Measurements from ENCODE around the gene NDUFB4.
"Not testable (repeated sequence)": the region's sequence is repeated elsewhere in the genome, so short reads cannot be mapped to it uniquely, and the experiment has no call there.

The NDUFB4 gene

DNA sequence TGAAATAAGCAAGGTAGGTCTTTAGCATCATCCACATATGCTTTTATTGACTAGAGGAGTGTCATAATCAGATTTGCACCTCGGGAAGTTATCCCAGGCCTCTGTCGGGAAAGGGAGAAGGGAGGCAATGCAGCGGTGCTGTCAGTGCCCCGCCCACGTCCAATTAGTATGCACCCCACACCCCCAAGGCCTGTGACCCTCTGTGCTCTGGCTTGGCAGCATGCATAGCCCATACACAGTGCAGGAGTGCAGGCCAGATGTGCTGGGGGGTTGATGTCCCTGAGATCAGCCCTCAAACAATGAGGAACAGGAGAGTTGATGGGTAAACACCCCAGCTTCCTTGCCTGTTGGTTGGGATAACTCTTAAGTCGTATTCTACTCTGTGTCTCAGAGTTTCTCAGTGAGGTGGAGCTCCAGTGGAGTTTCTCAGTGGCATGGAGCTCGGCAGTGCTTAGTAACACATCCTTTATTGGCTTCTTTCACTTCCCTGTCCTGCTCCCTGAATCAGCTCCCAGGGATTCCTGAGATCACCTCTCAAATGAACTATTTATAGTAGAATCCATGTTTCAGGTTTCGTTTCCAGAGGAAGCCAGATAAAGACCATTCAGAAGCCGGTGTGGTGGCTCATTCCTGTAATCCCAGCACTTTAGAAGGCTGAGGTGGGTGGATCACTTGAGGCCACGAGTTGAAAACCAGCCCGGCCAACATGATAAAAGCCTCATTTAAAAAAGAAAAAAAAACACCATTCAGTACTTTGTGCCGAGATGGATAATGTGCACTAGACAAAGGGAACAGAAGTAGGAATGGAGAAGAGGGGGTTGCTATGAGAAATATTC lies 26.7 kb upstream of the NDUFB4 start:
- no peak for DNase-seq (ENCODE audit: low read depth, low spot score)

DNA sequence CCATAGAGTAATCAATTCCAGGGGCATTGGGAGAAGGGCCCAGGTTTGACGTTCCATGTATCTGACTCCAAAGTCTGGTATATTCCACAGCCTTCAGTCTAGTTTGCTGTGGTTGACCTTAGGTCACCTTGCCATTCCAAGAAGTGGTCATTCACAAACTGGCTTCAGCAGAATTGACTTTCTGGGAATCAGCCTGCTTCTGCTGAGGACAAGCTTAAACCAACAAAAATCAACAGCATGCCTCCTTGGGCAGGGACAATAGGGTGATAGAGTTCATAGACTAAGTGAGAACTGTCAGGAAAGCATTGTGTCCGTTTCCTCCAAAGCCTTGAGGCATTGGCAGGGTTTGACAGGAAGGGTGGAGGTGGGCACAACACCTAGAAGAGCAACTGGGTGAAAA lies 24.1 kb upstream of the NDUFB4 start:
- DNase-seq (ENCODE audit: low read depth, low spot score) = no peak

DNA sequence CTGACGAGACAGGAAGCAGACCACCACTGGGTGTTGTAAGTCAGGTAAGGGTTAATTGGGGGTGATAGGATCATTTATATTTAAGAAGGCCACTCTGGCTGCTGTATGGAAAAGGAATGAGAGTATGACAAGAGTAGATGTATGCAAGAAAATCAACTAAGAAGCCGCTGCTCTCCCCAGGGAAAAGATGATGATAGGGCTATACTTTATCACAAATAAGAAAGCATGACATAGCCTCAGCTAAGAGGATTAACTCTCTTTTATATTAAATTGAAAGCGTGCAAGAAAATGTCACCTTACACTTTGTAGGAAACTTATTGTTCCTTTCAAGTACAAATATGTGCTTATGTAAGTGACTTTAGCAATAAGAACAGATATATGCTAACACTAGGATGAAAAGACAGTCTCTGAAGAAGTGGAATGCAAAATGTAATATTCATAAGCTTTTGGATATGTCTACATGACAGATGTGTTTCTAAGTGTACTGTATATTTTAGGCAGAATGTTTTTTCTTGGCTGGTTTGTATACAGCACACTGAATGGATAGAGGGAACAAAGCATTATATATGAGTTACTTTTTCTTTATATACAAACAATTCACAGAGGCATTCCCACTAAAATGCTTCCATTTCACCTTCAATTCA lies 8.7 kb upstream of the NDUFB4 start:
- DNase-seq (ENCODE audit: low read depth, low spot score) = no peak

DNA sequence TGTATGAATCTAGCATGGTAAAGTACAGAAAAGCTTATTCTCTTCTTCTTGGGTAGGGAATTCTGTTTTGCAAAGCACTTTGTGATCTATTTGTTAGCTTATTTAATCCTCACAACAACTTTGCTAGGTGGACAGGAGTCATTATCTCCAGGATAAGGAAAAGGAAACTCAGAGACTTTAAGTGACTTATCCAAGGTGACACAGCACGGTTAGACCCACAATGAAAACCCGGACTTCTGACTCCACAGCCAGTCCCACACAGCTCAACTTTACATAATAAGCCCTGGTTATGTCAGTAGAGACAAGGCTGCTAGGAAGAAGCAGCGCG lies 384 bp upstream of the NDUFB4 start:
- DNase-seq (ENCODE audit: low read depth, low spot score) = no peak

DNA sequence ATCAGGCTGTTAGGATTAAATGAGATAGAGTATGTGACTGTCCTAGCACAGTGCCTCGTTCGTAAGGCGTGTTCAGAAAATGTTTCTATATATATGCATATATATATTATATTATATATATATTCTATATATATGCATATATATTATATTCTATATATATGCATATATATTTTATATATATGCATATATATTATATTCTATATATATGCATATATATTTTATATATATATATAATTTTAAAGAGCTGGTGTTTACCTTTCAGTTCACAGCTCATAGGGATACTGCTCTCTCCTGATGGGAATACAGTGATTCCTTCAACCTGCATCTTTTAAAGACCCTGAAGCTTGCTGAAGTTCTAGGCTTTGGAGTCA lies 702 bp downstream of the NDUFB4 start:
- DNase-seq (ENCODE audit: low read depth, low spot score) = no peak

DNA sequence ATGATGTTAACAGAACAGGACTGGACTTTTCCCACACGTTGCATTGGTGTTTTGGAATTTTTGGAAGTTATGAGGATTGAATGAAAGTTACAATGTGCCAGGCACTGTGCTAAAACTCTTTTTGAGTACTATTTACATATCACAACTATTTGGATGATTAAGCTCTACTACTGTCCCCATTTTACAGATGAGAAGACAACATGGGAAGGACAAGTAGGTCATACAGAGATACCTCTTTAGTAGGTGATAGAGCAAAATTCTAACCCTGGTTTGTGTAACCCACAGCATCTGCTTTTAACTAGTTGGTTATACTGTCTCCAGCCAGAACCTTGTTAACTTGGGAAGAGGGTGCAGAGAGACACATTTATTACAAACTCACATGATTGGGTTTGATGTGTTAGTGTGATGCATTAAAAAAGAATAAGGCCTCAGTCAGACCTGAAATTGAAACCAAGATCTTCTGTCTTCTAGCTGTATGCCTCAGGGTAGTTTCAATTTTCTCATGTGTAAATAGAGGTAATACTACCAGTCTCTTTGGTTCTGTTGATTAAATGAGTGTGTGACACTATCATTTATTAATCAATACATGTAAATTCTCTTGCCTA lies 1.4 kb downstream of the NDUFB4 start:
- DNase-seq (ENCODE audit: low read depth, low spot score) = no peak

DNA sequence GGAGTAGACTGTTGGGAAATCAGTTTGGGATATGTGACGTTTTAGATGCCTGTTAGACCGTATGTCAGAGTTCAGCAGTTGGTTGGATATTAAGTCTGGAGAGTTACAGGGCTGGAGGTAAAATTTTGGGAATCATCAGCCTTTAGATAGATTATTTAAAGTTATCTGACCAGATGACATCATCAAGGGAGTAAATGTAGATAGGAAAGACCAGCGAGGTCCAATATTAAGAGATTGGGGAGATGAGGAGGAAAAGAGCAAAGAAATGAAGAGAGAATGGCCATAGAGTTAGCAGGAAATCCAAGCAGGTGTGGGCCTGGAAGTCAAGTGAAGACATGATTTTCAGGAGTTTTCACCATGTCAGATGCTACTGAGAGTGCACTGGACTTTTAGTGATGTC lies 3.1 kb downstream of the NDUFB4 start:
- DNase-seq (ENCODE audit: low read depth, low spot score) = no peak

DNA sequence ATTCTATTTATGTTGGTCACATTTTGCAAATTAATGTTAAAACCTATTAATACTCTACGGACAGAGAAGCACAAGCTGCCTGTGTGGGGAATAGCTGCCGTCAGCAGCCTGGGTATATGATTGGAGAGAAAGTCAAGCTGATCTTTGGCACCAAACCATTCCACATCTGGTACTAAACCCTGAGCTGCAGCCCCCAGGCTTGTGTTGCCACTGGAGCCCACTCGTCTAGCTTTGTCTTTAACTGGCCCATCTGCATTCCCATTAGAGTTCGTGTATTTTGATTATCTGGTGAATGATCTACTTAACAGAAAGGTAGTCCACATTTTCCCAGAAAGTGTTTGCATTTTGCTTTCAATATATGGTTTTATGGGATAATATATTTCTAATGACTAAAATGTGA lies 5.4 kb downstream of the NDUFB4 start:
- DNase-seq (ENCODE audit: low read depth, low spot score) = no peak

DNA sequence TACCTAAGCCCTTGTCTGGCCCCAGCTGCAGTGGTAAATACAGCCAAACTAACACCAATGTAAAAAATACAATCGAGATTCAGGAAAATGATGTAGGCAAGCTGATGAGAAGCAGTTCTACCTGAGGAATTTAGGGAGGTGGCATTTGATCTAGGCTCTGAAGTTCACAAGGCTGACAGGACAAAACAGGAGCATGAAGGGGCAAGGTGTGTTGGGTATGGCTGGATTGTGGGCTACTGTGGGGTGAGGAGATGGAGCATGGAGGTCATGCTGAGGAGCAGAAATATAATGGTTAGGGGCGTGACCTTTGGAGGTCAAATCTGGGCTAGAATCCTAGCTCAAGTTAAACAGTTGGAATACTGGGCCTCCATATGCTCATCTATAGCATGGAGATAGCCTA lies 6.5 kb downstream of the NDUFB4 start:
- DNase-seq (ENCODE audit: low read depth, low spot score) = no peak

DNA sequence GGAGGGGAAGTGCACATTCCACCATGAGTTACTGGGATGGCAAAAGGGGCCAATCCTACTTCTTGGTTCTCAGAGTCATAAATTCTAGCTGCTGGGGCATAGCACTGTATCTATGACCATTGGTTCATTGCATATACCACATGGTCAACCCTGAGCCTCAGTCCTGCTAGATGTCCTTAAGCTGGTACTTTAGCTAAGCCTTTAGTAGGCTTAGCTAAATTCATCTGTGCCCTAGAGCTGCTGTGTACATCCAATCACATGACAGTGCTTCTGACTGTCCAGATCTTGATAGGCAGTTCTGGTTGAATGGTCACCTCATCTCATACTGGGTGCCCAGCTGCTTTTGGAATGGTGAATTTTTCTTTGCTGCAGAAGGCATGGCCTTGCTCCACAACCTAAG lies 8.2 kb downstream of the NDUFB4 start:
- DNase-seq (ENCODE audit: low read depth, low spot score) = no peak

DNA sequence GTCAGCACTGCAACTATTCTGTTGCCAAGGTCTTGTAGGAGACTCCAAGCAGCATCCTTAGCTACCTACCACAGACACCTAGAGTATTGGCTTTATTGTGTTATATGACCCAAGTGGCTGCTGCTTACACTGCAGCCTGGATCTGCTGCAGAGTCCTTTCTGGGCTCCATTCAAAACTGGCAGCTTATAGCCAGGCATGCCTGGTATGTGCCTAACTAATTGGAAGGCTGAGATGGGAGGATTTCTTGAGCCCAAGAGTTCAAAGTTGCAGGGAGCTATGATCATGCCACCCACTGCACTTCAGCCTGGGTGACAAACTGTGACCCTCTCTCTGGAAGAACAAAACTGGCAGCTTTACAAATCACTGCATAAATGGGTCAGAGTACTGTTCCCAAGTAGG lies 8.6 kb downstream of the NDUFB4 start:
- no peak for DNase-seq (ENCODE audit: low read depth, low spot score)

DNA sequence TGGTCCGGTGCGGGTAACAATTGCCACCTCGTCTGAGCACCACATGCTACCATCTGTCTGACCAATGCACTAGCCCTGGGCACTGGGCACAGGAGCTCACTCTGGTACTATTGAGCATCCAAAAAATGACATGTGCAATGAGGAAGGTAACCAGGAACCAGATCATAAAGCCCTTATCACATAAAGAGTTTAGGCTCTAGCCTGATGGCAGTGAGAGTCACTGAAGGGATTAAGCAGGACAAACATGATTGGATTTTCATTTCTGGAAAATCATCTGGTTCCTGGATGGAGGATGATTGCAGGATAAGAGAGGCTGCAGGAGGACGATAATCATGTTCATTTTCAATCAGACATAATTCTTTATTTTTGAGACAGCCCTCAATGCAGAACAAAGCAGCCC lies 12.4 kb downstream of the NDUFB4 start:
- no peak for DNase-seq (ENCODE audit: low read depth, low spot score)

DNA sequence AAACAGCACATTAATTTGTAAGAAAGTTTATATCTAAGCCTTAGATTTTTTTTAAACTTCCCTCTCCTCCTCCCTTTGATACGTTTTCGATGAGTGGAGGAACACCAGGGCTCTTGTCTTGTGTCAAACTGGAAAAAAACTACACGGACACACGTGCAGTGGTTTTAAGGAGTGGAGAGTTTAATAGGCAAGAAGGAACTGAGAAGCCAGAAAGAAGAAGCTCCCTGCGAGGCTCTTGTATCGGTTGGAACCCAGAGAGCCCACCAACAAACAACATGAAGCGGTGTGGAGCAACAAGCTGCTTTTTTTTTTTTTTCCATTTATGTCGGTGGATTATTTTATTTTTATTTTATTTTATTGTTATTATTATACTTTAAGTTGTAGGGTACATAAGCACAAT lies 18.6 kb downstream of the NDUFB4 start:
- no peak for DNase-seq (ENCODE audit: low read depth, low spot score)

DNA sequence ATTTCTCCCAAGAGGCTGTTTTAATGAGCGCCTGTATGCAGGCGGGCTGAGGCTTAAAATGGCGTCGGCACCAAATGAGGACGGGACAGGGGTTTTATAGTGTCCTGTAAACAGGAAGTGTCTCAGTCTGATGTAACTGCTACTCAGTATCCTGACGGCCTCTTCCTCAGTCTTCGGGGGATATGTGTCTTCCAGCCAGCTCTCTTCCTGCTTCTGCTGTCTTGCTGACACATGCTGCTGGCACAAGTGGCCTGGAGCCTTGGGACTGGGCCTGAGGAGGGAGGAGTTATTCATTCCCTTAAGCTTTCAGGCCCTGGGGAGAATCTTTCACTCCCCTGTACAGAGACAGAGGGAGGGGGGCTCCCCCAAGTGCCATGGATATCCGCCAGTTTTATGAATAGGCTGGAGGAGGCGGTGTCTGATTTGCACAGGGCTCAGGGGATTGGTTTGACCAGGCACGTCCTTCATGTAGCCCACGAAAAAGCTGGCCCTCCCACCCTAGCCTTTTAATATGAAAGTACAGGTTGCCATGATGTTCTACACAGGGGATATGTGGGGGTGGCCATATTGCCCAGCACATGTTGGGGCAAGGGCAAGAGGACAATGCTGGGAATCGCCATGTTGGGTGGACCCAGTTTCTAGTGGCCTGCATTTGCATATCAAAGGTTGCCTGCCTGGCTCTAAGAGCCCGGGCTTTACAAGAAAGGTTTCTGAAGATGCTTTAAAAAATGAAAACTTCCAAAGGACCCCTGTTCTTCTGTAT lies 19.9 kb downstream of the NDUFB4 start:
- peak; percentile 34 for DNase-seq (ENCODE audit: low read depth, low spot score)

DNA sequence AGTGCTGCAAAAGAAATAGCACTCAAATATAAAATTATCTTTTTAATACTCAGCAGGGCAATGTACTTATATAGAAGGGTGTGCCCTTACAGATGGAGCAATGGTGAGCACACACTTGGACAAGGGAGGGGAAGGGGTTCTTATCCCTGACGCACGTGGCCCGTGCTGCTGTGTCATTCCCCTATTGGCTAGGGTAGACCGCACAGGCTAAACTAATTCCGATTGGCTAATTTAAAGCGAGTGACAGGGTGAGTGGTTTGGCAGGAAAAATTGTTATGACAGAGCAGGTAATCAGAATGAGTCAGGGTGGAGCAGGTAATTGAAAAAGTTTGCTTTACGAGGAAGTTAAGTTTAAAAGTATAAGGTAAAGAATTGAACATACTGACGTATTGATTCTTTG lies 20.6 kb downstream of the NDUFB4 start:
- not testable (repeated sequence) for DNase-seq (ENCODE audit: low read depth, low spot score)

DNA sequence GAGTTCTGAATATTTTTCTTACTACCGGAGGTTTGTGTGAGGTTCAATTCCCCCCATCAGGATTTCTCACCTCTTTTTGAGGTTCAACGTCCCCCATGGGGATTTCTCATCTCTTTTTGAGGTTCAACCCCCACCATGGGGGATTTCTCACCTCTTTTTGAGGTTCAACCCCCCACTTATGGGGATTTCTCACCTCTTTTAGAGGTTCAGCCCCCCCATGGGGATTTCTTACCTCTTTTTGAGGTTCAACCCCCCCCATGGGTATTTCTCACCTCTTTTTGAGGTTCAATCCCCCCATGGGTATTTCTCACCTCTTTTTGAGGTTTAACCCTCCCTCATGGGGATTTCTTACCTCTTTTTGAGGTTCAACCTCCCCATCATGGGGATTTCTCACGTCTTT lies 26.3 kb downstream of the NDUFB4 start:
- no peak for DNase-seq (ENCODE audit: low read depth, low spot score)

DNA sequence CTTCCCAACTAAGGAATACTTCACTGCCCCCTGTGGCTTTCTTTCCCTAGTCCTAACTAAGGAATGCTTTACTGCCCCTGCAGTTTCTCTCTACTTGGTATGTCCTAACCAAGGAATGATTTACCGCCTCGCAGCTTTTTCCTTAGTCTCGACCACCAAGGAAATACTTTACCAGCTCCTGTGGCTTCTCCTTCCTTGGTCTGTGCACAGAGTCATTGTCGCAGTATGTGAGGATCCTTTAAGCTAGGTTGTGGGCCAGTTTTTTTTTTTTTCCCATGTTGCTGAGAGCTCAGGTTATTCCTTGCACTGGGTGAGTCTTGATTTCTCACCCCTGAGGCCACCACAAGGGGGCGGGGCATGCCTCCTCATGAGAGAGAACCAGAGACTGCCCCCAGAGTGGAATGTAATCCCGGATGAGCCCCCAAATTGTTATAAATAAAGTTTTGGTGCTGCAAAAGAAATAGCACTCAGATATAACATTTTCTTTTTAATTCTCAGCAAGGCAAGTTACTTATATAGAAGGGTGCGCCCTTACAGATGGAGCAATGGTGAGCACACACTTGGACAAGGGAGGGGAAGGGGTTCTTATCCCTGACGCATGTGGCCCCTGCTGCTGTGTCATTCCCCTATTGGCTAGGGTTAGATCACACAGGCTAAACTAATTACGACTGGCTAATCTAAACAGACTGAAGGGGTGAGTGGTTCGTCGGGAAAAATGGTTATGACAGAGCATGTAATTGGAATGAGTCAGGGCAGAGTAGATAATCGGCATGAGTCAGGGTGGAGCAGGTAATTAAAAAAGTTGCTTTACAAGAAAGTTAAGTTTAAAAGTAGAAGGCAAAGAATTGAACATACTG lies 27.0 kb downstream of the NDUFB4 start:
- DNase-seq (ENCODE audit: low read depth, low spot score) = peak; percentile 58

DNA sequence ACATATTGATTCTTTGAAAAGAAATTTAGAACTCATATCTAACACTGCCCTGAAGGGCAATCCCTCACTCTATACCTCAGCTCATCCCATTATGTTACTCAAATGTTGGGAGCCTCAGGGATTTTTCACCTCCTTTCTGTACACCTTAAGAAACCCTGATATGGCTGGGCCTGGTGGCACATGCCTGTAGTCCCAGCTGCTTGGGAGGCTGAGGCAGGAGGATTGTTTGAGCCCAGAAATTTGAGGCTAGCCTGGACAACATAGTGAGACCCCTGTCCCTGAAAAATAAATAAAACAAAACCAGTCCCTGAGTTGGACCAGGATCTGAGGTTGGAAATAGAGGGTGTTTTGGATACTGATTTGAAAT lies 27.6 kb downstream of the NDUFB4 start:
- no peak for DNase-seq (ENCODE audit: low read depth, low spot score)

DNA sequence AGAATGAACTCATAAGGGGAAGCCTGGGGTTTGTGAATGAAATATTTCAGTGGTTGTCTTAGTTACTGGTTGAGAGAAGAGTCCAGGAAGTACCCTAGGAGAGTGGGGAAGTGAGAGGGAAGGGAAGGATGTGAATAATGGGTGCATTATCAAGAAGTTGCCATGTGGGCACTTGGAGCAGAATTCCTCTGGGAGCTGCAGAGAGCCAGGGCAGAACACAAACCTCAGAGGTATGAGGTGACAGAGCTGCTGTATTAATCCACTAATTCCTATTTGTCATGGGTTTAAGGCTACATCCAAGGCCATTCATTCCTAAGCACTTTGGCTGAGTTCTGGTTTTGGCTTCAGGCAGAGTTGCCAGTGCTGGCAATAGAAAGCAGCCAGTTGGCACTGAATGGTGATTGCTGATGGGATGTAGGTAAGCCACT lies 29.0 kb downstream of the NDUFB4 start:
- no peak for DNase-seq (ENCODE audit: low read depth, low spot score)

DNA sequence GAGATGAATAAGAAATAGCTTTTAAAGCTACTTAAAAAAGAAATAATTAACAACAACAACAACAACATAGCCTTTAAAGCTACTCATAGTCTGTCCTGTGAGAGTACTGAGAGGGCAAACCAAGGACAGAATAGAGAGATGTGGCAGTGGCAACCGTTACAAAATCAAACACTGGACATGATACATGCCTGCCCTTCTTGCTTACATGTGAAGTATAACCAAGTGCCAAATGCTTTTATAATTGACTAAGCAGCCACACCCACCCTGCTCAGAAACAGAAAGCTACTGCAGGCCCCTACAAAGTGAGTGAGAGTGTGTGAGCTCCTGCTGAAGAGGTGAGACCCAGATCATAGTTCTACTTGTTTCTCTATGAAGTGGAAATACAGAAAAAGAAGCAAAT lies 38.4 kb downstream of the NDUFB4 start:
- no peak for DNase-seq (ENCODE audit: low read depth, low spot score)

DNA sequence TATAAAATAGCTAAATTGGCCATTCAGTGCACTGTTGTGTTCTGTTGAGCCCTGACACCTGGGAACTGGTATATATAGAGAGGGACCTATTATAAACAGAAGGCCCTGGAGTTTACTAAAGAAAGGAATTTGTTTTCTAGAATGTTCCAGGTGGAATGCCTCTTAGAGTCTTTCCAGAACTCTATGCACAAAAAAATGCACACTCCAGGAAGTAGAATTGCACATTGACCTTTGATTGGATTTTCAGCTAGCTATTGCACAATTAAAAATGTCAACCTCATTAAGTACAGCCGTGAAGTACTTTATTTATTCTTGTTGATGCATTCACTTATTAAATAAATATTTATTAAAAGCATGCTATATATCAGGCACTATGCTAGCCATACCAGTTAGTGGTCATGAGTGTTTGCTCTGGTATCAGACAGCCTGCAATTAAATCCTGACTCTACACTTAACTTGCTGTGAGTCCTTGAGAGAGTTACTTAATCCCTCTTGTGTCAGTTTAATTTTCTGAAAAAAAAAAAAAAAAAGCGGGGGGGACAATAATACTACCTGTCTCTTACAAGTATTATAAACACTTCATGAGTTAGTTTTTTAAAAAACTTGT lies 40.8 kb downstream of the NDUFB4 start:
- no peak for DNase-seq (ENCODE audit: low read depth, low spot score)

Data from ELF-1 (cell line).